Esophagus squamous epithelium (tissue), 4 donors: Measurements from ENCODE around the gene PTPRD.

Experiments used
- POLR2A ChIP-seq, 4 donors: fragments of 450-650 bp; IDR thresholded peaks; one replicate each; pipeline ENCODE4 v1.6.1; 2017; ENCODE audit warnings: antibody characterized with exemption in 4 of 4, mild to moderate bottlenecking in 4 of 4, moderate library complexity in 3 of 4
- TF ChIP-seq, protein P1 (sequence below), 6 experiments: fragments of 450-650 bp in 4 of 6; fragments of 200-600 bp in 2 of 6; sonication (generic) in 2 of 6; IDR thresholded peaks; one replicate each; pipeline ENCODE4 v1.5.1; 2016 to 2019; ENCODE audit warnings: antibody characterized with exemption in 6 of 6, mild to moderate bottlenecking in 4 of 6, moderate library complexity in 4 of 6

GRCh38 chr9:9326749-9327148 is 1286.1 kb downstream of the PTPRD start:
- TF ChIP-seq, protein P1, sequence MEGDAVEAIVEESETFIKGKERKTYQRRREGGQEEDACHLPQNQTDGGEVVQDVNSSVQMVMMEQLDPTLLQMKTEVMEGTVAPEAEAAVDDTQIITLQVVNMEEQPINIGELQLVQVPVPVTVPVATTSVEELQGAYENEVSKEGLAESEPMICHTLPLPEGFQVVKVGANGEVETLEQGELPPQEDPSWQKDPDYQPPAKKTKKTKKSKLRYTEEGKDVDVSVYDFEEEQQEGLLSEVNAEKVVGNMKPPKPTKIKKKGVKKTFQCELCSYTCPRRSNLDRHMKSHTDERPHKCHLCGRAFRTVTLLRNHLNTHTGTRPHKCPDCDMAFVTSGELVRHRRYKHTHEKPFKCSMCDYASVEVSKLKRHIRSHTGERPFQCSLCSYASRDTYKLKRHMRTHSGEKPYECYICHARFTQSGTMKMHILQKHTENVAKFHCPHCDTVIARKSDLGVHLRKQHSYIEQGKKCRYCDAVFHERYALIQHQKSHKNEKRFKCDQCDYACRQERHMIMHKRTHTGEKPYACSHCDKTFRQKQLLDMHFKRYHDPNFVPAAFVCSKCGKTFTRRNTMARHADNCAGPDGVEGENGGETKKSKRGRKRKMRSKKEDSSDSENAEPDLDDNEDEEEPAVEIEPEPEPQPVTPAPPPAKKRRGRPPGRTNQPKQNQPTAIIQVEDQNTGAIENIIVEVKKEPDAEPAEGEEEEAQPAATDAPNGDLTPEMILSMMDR (IDR thresholded peaks at IDR 0.05) = no peak
- TF ChIP-seq POLR2A (IDR thresholded peaks at IDR 0.05) = no peak
